NCI-H2081 (cell line): Measurements from ENCODE around the gene SPTLC2.
"Not testable (repeated sequence)": the region's sequence is repeated elsewhere in the genome, so short reads cannot be mapped to it uniquely, and the experiment has no call there.

Experiments
- DNase-seq, 2 experiments: peaks; one replicate each; lab custom pipeline; 2025; lab: John Stamatoyannopoulos, UW

SPTLC2 gene, protein sequence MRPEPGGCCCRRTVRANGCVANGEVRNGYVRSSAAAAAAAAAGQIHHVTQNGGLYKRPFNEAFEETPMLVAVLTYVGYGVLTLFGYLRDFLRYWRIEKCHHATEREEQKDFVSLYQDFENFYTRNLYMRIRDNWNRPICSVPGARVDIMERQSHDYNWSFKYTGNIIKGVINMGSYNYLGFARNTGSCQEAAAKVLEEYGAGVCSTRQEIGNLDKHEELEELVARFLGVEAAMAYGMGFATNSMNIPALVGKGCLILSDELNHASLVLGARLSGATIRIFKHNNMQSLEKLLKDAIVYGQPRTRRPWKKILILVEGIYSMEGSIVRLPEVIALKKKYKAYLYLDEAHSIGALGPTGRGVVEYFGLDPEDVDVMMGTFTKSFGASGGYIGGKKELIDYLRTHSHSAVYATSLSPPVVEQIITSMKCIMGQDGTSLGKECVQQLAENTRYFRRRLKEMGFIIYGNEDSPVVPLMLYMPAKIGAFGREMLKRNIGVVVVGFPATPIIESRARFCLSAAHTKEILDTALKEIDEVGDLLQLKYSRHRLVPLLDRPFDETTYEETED

DNA sequence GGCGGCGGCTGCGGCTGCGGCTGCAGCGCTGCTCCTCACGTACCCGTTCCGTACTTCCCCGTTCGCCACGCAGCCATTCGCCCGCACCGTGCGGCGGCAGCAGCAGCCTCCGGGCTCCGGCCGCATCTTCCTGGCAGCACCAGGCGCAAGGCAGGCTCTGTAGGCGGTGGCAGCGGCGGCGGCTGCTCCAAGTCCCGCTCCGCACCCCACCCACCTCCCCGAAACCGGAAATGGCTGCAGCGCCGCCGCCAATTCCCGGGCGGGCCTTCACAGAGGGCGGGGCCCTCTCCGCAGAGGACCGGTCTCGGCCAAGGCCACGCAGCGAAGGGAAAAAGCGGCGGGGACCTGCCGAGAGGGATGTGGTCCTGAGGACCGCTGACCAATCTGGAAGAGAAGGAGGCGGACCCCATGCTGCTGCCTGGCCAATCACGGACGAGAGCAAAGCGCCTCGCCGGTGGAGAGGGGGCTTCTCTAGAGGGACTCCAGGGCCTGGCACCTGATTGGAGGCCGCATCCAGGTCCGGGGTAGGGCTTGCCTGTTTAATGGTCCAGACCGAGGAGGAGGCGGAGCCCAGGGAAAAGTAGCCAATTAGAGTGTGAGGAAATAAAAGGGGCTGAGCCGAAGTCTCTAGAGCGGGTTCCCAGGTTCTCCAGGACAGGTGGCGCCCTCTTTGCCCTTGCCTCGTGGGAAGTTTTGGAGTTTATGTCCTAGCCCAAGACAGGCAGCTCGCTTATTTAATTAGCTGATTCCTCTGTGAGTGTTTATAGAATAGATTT, at the start of gene SPTLC2:
Gene SPTLC2, minus strand, starts transcription at position 184 of the 776 bp plus-strand sequence. Its CDS starts 58 bp downstream, at position 126.
- DNase-seq: peak; percentile 98 to 99

DNA sequence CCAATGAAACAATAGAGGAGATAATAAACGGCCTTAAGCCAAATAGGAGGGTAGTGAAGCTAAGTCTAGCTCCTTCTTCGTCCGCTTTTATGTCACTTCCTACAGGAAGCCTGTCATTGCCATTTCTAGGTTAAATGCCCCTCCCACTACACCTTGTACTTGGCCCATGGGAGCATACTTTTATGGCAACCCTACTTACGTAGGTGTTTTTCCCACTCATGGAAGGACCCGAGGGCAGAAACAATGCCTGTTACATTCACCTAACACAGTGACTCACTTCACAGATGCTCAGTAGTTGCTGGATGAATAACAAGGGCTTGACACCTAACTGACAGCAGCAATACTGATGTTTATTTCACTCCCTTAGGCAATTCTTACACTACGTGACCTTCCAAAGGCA, 46.9 kb upstream of the SPTLC2 start:
- DNase-seq: no peak

DNA sequence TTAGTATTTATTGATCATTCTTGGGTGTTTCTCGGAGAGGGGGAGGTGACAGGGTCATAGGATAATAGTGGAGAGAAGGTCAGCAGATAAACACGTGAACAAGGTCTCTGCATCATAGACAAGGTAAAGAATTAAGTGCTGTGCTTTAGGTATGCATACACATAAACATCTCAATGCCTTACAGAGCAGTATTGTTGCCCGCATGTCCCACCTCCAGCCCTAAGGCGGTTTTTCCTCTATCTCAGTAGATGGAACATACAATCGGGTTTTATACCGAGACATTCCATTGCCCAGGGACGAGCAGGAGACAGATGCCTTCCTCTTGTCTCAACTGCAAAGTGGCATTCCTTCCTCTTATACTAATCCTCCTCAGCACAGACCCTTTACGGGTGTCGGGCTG, 45.1 kb upstream of the SPTLC2 start:
- not testable (repeated sequence) for DNase-seq

- peak; percentile 79 to 90 for DNase-seq
Observed at GRCh38 chr14:77660754-77661153, 44.3 kb upstream of the SPTLC2 start.

GRCh38 chr14:77659831-77660230, 43.4 kb upstream of the SPTLC2 start:
- no peak for DNase-seq

DNA sequence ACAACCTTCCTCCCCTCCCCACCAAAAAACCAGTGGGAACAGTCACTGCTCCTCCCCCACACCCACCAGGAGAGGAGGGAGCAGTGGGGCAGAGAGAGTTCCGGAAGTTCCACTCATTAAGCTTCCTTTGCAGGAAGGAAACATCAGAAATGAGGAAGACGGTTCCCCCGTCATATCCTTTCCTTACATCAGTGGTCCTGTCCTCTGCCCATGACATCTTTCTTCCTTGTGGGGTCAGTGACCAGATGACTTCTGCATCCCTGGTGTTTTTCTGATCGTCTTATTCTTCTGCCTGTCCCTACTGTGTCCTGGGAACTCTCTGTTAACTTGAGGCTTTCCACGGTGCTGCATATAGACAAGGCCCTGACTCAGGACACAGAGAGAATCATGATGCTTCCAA, 40.8 kb upstream of the SPTLC2 start:
- no peak for DNase-seq

- peak; percentile 9 to 25 for DNase-seq
Observed at GRCh38 chr14:77654001-77654441, 37.6 kb upstream of the SPTLC2 start.

DNA sequence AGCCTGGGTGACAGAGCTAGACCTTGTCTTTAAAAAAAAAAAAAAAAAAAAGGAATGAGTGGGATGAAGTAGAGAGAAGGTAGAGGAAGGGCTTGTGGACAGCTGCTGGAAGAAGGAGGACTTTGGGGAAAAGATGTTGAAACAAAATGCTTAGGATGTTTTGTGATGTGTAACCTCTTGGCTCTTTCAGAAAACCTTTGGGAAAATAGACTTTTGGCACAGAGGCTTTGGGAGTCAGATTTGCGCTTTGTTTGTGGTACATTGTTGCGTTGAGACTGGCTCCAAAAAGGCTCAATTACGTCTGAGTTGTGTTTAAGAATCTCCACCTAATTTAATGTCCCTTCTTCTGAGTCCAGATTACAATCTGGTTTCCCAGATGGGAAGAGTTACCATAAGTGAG, 32.9 kb upstream of the SPTLC2 start:
- no peak for DNase-seq

- no peak for DNase-seq
Observed at GRCh38 chr14:77648520-77649200, 32.2 kb upstream of the SPTLC2 start.

DNA sequence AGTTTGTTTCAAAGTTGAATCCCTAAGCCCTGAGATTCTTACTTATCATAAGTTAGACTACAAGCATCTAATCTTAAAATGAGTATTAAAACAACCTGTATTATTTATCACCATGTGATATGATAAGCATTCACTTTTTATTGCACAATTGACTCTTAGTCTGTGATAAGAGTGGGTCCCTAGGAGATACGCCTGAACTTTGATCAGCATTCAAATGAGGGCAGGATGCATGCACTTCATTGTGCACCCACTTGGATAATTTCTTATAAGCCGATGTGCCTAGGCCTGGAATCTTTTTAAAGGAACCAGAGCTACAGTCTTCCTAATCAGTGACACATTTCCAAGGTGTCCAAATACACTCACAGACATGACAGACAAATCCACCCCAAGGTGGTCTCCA, 31.4 kb upstream of the SPTLC2 start:
- no peak for DNase-seq

DNA sequence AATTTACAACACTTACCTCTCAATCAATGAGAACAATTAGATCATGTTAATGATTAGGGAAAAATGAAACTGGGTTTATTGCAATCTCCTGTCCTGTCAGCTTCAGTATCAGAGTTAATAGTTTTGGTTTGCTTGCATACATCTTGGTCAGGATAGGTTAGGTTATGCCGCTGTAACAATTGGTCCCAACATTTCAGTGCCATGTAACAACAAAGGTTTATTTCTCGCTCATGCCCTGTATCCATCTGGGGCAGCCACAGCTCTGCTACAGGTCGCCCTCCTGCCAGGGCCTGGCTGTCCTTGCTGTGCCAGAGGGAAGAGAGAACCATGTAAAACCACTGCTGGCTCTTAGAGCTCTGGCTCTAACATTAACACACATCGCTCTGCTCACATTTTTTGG, 30.5 kb upstream of the SPTLC2 start:
- no peak for DNase-seq

- DNase-seq: no peak
Observed at GRCh38 chr14:77645520-77646230, 29.2 kb upstream of the SPTLC2 start.

GRCh38 chr14:77642407-77642806, 26.0 kb upstream of the SPTLC2 start:
- no peak for DNase-seq

GRCh38 chr14:77641534-77642341, 25.3 kb upstream of the SPTLC2 start:
- no peak for DNase-seq

- DNase-seq: no peak
Observed at GRCh38 chr14:77640756-77641533, 24.5 kb upstream of the SPTLC2 start.

DNA sequence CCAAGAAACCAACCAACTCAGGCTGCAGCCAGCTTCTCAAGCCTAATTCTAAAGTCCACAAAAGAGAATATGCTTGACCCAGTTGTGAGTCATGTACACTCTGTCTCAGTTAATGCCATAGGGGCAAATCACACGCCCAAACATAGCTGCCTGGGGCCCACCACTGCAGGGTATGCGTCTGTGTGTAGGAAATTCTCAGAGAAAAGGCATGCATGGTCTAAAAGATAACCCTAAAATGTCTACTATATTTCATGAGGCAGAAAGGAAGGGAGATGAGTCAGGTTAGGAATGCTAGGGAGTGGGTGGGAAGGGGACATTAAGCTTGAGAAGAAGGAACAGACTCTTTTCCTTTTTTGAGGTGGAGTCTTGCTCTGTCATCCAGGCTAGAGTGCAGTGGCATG, 22.3 kb upstream of the SPTLC2 start:
- DNase-seq: no peak

- not testable (repeated sequence) for DNase-seq
Observed at GRCh38 chr14:77635869-77636268, 19.4 kb upstream of the SPTLC2 start.

DNA sequence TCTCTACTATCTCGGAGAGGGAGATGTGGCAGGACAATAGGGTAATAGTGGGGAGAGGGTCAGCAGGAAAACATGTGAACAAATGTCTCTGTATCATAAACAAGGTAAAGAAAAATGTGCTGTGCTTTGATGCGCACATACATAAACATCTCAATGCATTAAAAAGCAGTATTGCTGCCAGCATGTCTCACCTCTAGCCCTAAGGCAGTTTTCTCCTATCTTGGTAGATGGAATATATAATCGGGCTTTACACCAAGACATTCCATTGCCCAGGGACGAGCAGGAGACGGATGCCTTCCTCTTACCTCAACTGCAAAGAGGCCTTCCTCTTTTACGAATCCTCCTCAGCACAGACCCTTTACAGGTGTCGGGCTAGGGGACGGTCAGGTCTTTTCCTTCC, 19.0 kb upstream of the SPTLC2 start:
- not testable (repeated sequence) for DNase-seq

DNA sequence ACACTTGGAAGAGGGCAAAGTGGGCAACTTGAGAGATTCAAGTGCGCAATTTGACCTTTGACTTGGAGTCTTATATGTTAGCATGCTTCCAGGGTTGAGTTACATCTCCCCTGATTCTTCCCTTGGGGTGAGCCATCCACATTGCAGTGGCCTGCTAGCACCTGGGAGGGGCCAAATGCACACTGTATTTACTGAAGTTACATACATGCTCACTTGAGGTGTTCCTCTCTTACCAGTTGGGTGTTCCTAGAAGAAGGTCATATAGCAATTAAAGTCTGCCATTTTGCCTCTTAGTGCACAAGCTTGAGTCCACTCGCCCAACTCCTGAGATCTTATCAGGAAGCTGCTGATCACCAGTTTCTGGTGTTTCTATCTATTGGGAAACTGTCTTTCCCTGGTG, 13.7 kb upstream of the SPTLC2 start:
- DNase-seq: no peak

DNA sequence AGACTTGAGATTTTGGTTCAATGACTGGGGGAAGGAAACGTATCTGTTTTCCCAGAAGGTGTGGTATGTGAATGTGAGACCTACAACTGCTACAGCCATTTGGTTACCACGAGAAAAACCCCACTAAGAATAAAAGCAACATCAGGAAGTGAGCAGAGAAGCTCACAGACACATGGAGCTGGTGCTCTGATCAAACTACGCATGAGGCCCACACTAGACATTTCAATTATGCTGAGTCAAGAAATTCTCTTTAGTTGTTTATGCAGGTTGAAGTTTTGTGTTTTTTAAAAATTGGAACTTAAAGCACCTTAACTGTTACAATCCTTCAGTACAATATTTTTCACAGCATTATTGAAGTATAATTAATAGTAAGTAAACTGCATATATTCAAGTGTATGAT, 8.9 kb upstream of the SPTLC2 start:
- DNase-seq: no peak
